Stimulated activated CD4-positive, alpha-beta T cell treated with anti-CD3 and anti-CD28 coated beads, Interleukin-12 subunit alpha, Interleukin-12 subunit beta, amount 100 ng/mL, for 24 hours (primary cell): ENCODE results near the gene LRRC45.

Experiments
- DNase-seq, 2 experiments: peaks; one replicate each; pipeline ENCODE4 v3.0.0-alpha.2; 2020; ENCODE audit warnings: low read depth in 2 of 2

LRRC45 gene

GRCh38 chr17:82050761-82051641, 27.9 kb downstream of the LRRC45 start:
- no peak for DNase-seq

- peak; percentile 68 to 80 for DNase-seq
These were observed 28.9 kb downstream of the LRRC45 start, which contains the start of the genes GPS1 and RFNG for GRCh38 chr17:82051776-82052637. Gene GPS1 (plus strand): TSS chr17:82051898. CDS start chr17:82051932, 34 bp downstream. Gene RFNG (minus strand): TSS chr17:82051811. CDS start chr17:82051766, 45 bp downstream.

- DNase-seq: no peak
These were observed 29.5 kb downstream of the LRRC45 start for GRCh38 chr17:82052638-82053059.

- DNase-seq: no peak
These were observed 30.0 kb downstream of the LRRC45 start for GRCh38 chr17:82053130-82053529.

- DNase-seq: no peak
These were observed 30.6 kb downstream of the LRRC45 start for GRCh38 chr17:82053556-82054263.

- DNase-seq: no peak
These were observed 31.4 kb downstream of the LRRC45 start for GRCh38 chr17:82054351-82055022.

GRCh38 chr17:82055023-82055964, 32.2 kb downstream of the LRRC45 start:
- no peak for DNase-seq

- no peak for DNase-seq
These were observed 33.0 kb downstream of the LRRC45 start for GRCh38 chr17:82055965-82056728.

GRCh38 chr17:82056729-82057621, 33.9 kb downstream of the LRRC45 start:
- no peak for DNase-seq

- DNase-seq: no peak
These were observed 35.2 kb downstream of the LRRC45 start for GRCh38 chr17:82058230-82058854.

GRCh38 chr17:82058855-82059249, 35.7 kb downstream of the LRRC45 start:
- DNase-seq: no peak

GRCh38 chr17:82059272-82060000, 36.3 kb downstream of the LRRC45 start:
- no peak for DNase-seq

GRCh38 chr17:82060001-82060380, 36.9 kb downstream of the LRRC45 start:
- DNase-seq: no peak

- DNase-seq: no peak
These were observed 37.5 kb downstream of the LRRC45 start for GRCh38 chr17:82060614-82061013.

- DNase-seq: no peak
These were observed 38.2 kb downstream of the LRRC45 start for GRCh38 chr17:82061047-82061925.
